CD4-positive, alpha-beta T cell treated with Interleukin-21 for 1 hour (primary cell): ENCODE data around the gene CAMK2D.

ENCODE experiments used
- DNase-seq: peaks from one replicate; pipeline ENCODE4 v3.0.0-alpha.2; 2020

Gene CAMK2D

DNA sequence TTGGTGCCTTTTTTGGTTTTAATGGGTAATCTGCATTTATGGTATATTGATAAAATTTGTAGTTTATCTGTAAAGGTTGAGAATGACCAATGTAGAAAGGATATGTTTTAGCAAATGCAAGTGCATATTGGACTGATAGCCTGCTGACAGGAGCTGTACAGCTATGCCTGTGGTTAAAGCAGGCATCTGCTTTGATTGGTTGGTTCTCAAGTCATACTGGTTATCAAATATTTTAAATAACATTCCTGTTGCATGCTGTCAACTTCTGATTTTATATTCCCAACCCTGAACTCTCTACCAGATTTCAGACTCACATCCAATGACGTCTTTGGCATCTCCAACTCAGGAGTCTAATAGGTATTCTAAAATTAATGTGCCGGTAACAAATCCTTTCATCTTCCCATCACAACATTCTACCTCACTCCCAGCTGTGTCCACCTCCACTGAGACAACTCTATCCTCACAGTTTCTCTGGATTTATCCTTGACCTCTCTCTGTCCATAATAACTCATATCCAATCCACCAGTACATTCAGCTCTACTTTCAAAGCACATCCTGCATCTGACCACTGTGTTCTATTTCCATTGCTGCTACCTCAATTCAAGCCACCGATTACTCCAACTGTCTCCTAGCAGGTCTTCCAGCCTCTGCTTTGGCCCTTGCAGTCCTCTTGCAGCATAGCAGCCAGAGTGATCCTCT lies 125.7 kb downstream of the CAMK2D start:
- DNase-seq: no peak

DNA sequence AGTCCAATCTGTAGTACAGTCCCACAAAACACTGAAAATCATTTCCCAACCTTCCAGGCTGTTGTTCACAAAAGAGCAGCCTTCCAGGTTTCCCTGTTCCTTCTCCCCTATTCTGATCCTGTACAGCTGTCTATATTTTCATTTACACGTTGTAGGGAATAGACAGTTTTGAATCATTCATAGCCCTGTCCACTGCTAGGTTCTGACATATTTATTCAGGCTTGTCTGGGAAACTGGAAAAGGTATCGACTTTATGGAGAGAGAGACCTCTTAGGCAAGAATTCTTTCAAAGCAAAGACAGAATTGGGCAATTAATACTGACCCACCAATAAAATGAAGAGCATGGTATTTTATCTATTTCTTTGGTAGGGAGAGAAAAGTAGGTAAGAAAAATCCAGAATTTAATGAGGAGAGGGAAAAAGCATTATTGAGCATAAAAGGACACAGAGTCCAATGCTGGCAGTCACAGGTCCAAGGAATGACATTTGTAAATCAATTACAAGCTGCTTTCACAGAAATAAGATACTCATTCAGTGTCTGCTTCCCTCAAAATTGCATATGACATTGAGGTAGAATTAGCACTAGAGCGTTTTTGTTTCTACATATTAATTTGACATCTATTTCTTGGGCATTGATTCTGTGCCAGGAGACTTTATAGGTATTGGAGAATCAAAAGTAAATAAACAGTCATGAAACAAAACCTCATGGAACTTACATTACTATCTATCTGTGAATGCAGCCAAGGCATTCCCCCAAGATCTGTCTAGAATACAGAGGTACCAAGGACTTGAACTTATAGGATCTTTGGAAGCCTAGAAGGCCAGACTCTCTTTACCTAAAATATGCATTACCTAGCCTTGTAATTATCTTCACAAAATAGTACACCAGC lies 127.2 kb downstream of the CAMK2D start:
- DNase-seq: no peak

DNA sequence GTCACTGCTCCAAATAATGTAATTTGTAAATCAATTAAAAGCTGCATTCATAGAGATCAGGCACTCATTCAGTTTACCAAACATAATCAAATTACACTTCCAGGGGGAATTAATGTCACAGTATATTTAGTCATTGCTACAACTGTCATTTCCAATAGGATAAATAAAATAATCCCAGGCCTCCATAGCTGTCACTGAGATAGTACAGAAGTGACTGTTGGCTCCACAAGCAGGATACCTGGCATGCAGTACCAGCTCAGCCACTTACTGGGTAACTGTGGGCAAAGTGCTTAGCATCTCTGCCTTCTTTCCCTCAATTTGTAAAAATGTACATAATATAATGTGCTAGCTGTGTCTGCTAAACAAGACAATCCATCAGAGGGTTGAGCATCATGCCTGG lies 128.1 kb downstream of the CAMK2D start:
- no peak for DNase-seq

DNA sequence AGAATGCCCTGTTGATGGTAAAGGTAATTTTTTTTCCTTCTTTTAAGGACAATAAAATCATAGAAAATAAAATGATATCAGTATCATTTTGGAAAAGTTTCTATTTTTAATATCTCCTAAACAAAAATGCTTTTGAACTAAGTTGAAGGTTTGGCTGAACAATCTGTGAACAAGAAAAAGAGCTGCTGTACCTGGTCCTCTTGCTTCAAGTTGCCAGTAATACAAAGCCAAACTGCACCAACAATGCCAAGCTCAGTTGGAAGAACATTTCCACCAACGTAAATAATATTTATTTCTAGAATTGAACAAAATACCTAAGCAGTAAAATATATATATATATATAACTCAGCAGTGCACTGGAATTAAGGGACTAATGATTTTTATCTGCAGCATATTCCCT lies 132.8 kb downstream of the CAMK2D start:
- DNase-seq: no peak

DNA sequence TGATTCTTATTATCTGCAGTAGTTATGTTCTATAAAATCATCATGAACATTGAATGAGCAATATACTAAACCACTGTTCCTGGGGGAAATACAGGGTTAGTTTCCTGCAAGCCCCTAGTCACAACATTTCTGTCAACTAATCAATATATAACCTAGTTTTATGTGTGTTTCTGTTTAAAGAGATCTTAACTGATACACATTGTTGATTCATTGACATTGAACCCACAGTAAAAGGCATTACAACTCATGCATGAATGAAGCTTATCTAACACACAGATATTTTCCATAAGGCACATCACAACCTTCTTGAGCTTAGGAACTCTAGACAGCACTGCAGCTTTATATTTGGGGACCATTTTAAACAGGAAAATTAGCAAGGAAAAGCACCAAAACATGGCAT lies 134.2 kb downstream of the CAMK2D start:
- DNase-seq: no peak

DNA sequence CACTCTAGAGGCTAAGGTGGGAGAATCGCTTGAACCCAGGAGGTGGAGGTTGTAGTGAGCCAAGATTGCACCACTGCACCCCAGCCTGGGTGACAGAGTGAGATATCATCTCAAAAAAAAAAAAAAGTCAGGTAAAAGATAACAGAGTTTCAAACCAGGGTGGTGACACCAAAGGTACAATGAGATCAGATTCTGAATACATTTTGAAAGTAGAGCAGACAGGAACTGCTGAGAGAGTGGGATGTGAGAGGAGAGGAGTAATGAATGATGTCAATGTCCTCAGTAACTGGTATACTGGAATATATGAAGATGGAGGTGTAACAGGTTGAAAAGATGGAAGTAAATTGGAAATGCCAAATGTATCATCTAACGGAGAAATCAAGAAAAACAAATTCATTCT lies 135.6 kb downstream of the CAMK2D start:
- DNase-seq: no peak

DNA sequence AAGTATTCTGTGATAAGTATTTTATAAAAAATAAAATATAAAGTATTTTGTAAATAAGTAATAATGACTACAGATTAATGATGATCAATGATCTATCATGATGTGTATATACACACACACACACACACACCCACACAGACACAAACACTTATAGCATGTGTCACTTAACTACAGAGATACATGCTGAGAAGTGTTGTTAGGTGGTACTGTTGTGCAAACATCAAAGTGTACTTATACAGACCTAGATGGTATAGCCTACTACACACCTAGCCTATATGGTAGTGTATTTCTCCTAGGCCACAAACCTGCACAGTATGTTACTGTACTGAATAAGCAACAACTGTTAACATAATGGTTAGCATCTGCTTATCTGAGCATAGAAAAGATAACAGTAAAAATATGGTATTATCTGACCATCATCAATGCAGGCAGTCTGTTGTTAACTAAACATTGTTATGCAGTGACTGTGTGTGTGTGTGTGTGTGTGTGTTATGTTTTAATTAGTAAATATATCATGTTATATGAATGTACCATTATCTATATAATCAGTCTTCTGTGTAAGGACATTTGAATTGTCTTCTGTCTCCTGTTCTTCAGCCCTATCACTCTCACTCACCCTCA lies 138.2 kb downstream of the CAMK2D start:
- no peak for DNase-seq

DNA sequence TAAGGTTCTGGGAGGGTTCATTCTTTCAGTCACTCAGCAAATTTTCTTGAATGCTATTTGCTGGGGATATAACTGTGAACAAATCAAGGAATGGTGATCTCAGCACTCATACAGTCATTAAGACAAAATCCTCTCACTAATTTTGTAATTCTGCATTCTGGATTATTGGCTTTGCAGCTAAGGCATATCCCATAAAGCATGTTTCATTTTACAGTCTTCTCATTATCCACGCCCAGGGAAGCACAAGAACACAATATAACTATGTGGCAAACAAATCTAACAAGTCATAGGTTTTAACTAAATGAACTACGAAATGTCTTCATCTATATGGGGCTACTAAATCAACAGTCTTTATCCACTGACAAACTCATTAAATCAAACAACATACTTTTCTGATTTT lies 139.9 kb downstream of the CAMK2D start:
- no peak for DNase-seq

DNA sequence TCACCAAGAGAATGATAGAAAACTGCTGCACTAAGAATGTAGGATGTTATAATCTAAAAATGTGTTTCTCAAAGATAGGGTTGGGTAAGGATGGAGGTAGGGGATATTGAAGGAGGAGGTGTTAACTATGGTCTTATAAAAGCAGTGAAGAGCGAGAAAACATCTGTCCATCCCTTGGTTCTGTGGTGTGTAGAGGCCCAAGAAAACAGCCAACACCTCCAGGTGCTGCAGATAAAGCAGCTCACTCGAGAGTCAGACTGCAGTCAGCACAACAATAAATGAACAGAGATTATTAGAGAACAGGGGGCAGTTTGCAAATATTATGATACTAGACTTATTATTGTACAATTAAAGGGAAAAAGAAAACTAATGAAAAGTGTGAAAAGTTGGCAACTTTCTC lies 141.5 kb downstream of the CAMK2D start:
- DNase-seq: no peak

DNA sequence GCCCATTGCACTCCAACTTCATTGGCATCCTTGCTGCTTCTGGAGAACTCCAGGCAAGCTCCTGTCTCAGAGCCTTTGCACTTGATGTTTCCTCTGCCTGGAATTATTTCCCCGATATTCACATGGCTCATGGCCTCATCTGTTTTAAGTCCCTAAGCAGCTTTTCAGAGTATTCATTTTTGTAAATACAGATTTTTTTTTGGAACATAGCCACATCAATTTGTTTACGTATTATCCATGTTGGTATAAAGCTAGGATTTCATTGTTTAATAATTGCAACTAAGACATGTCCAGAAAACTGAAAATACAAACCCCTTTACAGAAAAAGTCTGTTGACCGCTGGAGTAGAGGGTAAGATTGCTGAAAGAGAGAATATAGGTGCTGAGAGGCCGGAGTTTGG lies 142.0 kb downstream of the CAMK2D start:
- no peak for DNase-seq

DNA sequence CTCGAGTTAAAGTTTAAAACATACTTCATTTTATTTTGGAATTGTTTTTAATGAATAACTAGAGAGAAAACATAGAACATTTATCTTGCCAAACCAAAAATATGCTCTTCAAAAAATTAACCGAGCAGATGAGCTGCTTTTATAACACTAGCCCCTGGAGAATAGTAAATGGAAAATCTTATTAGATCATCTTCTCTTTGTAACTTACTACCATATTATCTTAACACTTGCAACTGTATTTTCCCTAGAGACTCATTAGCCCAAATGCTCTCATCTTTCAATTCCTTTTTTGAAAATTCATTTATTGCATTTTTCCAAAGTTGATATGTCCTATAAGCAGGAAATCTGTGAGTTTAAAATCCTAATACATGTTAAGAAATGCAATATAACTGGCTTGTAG lies 143.3 kb downstream of the CAMK2D start:
- DNase-seq: no peak

DNA sequence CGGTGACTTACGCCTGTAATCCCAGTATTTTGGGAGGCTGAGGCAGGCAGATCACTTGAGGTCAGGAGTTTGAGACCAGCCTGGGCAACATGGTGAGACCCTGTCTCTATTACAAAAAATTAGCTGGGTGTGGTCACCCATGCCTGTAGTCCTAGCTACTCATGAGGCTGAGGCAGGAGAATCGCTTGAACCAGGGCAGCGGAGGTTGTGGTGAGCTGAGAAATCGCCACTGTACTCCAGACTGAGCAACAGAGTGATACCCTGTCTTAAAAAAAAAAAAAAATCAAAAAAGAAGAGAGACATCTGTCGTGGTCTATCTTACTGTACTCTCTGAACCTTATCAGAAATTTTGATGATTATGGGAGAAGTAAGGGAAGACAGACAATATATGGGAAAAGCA lies 144.3 kb downstream of the CAMK2D start:
- DNase-seq: no peak

DNA sequence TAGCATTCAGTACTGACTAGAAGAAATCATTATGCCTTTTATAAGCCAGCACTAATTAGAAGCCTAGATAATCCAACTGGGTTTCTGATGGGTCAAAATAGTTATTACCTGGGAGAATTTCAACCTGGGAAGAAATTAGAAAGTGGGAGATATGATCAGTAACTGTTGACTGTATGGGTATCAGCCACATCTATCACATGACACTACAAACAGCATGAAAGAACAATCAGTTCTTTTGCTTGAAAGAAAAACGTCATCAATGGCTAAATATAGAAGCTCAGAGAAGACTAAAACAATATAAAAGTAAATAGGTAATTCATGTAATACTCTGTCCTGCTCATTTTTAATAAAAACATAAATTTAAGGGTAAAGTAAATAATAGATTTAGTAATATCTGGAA lies 145.1 kb downstream of the CAMK2D start:
- no peak for DNase-seq

DNA sequence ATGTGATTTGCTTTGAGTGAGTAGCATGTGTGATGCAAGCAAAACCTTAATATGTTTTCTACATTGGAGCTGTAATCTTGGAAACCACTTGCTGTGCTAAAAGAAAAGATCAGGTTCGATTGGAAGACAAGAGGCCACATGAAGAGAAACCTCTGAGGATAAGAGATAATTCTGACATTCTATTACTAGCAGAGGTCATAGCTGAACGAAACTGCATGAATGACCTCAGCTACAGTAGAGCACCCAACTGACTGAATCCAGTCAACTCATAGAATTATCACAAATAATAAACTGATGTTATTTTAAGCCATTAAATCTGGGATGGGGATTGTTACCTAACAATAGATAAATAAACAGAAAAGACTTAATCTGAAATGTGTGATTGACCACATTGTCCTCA lies 147.1 kb downstream of the CAMK2D start:
- no peak for DNase-seq

DNA sequence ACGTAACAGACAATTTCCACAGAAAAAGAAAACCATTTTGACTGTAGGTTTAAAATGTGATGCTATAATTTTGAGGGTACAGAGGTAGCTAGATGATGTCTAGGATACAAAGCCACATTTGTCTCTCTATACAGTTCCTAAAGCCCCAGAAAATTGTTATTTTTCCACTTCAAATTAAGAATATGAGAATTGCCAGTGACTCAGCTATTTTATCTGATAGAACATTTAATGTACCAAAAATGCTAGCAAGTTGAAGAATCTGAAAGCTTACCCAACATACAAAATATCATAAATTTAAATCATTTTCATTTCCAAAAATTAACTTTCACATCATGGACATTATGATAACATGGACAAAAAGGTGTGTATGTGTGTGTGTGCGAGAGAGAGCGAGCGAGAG lies 148.0 kb downstream of the CAMK2D start:
- no peak for DNase-seq

DNA sequence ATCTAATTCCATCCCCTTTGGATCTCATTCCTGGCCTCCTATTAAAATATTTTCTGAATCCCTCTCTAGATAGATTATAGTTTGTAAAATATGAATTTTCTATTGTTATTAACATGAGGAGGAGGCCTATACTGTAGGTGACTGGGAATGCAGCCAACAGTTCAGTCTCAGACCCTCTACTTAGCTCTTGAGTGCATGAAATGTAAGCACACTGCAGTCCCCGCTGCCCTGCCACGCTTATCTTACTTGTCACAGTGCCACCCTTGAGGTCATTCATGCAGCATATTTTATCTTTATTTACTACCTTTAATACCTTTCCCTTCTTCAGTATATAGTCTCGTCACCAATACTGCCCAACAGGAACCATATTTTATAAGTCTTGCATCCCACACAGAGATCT lies 151.0 kb downstream of the CAMK2D start:
- DNase-seq: no peak

DNA sequence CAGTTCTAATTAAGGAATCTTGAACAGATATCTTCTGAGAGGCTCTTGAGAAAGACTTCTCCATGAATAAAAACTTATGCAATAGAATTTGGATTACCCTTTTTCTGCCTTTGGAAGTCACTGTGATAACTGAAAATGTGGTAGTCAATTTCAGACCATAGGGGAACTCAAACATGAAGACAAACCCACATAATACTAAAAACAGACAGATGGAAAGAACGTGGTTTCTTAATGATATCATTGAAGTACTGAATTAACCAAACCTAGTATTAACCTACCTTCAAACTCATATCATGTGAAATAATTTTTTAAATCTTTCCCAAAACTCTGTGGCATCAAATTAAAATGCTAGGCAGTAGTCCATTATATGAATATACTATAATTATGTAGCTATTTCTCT lies 153.5 kb downstream of the CAMK2D start:
- DNase-seq: no peak

DNA sequence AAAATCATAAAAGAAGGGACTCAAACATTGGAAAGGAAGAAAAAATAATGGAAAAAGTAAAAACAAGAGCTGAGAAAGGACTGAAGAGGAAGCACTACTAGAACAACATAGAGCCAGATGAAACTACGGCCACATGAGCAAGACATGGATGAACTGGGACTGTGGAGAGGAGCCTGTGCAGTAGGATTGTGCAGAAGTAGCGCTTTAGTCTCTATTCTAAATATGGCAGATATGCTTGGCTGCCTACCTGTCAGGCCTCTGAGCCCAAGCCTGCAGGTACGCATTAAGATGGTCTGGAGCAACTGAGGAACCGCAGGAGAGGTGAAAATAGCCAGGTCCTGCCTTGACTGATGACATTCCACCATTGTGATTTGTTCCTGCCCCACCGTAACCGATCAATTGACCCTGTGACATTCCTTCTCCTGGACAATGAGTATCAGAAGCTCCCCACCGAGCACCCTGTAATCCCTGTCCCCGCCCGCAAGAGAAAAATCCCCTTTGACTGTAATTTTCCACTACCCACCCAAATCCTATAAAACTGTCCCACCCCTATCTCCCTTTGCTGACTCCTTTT lies 154.3 kb downstream of the CAMK2D start:
- no peak for DNase-seq

DNA sequence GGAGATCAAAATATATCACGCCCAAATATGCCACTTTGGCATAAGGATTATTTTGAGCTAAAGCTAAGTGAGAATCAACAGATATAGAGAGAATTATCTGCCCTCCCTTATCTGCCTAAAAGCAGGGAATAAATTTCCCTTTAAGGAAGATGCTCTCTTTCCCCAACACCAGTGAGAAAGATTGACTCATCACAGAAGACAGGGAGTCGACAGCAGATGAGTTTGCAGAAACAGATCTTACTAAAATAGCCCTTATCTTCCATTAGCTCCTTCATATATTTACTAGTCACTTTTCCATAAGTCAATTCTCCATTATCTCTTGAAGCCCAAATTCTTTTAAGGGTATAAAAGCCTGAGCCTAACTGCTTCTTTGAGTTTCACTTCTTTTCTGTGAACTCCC lies 156.6 kb downstream of the CAMK2D start:
- DNase-seq: no peak

DNA sequence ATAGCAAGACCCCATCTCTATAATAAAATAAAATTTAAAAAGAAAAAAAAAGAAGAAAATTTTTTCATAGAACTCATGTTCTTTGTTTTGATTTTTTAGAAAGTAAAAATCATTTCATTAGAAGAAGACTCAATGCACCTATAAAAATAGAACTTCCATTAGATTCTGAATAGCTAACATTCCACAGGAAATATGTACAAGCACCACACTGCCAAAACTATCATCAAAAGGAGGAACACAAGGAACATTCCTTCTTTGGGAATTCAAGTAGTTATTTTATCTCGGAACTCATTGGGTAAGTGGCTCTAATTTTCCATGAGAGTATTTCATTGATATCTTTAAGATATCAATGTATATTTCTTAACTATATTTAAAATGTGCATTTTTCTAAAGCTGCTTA lies 157.6 kb downstream of the CAMK2D start:
- no peak for DNase-seq

DNA sequence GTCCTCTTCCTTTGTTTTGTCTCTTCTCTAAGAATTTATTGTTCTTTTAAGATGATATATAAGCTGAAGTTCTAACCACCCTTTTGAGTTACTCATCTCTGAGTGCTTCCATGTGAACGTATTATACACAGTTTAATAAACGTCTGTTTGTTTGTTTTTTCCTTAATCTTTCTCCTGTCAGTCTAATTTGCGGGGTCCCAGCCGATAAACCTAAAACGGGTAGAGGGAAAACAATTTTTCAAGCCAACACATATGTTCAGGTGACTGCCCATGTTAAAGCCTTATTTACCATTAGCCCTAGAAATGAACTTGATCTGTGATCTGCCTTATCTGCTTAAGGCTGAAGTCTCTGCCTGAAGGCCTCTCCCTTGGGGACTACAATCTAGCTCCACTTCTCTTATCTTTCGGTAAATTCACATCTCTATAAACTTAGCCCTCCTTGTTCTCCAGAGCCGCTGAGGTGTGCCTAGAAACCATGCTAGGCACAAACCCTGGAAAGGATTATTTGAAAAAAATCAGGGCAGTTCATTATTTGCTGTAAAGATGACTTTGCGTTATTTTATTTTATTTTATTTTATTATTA lies 158.8 kb downstream of the CAMK2D start:
- no peak for DNase-seq

DNA sequence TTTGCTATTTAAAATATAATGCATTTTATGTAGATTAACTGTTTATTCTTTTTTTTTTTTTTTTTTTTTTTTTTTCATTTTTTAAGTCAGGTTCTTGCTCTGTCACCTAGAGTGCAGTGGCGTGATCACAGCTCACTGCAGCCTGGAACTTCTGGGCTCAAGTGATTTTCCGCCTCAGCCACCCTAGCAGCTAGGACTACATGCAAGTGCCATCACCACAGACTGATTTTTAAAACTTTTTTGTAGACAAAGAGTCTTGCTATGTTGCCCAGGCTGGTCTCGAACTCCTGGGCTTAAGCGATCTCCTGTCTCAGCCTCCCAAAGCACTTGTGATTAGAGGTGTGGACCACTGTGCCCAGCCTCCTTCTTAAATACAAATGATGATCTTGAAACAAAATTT lies 159.9 kb downstream of the CAMK2D start:
- no peak for DNase-seq

DNA sequence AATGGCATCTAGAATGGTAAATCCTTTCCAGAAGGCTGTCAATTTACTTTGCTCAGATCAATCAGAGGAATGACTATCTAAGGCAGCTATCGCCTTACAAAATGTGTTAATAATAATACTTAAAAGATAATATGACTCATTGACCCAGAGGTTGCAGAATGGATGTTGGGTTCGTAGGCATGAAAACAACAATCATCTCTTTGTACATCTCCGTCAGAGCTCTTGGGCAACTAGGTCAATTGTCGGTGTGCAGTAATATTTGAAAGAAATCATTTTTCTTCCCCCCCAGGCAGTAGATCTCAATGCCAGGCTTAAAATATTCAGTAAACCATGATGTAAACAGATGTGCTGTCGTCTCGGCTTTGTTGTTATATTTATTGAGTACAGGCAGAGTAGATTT lies 165.1 kb downstream of the CAMK2D start:
- no peak for DNase-seq

DNA sequence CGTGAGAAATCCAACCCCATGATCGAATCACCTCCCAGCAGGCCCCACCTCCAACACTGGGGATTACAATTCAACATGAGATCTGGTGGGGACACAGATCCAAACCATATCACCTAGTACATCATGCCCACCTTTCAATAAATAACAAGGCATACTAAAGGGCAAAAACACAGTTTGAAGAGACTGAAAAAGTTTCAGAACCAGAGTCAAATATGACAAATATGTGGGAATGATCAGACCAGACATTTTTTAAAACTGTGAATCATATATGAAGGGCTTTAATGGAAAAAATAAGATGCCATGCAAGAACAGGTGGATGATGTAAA lies 167.3 kb downstream of the CAMK2D start:
- DNase-seq: no peak
